B cell (primary cell): ENCODE measurements around the gene PCGF1. TPM values are rescaled to one million over a fixed set of nuclear protein-coding genes. Genes with fewer than 3 reads are reported as not detected.

Experiments
- ATAC-seq: fragments of 200-7000 bp; cut with Tn5 transposase; one replicate; pipeline ENCODE4 v1.10.0; 2021; ENCODE audit warnings: low read depth, mild to moderate bottlenecking, moderate number of reproducible peaks, moderate library complexity
- CTCF ChIA-PET: fragments of 350-600 bp; sonication (Branson Sonifier 250); formaldehyde crosslinking; loops from one replicate; lab custom pipeline; 2021; ENCODE audit warnings: antibody characterized with exemption, inconsistent platforms; lab: Charles Lee
- POLR2A ChIA-PET: fragments of 350-600 bp; sonication (Branson Sonifier 250); formaldehyde crosslinking; loops from one replicate; lab custom pipeline; 2021; ENCODE audit warnings: antibody characterized with exemption; lab: Charles Lee
- DNase-seq: peaks from one replicate; pipeline ENCODE4 v3.0.0; 2013
- H2AFZ ChIP-seq: 2 replicates; pipeline ENCODE4 v1.6.1; 2012; ENCODE audit warnings: mild to moderate bottlenecking, low read depth, low read length; ENCODE audit not compliant: insufficient read depth, poor library complexity, severe bottlenecking
- H3K27ac ChIP-seq, 2 donors: 1 replicate in 1 of 2; 2 replicates in 1 of 2; pipeline ENCODE4 v1.5.1; 2012 to 2013; ENCODE audit warnings: low read length in 2 of 2, mild to moderate bottlenecking in 2 of 2, moderate library complexity in 1 of 2
- H3K27me3 ChIP-seq, 4 experiments: fragments of 200-600 bp in 1 of 4; sonication (generic) in 1 of 4; replicated peaks in 1 of 4; 1 replicate in 2 of 4; 2 replicates in 2 of 4; pipeline versions ENCODE4 v1.6.1 to v1.7.0; 2013 to 2016; ENCODE audit warnings: low read length in 3 of 4, mild to moderate bottlenecking in 2 of 4, mixed read lengths in 1 of 4, moderate library complexity in 1 of 4; ENCODE audit not compliant: insufficient read depth in 4 of 4, control insufficient read depth in 3 of 4; ENCODE audit errors: control extremely low read depth in 1 of 4
- H3K36me3 ChIP-seq, 2 experiments: replicated peaks in 1 of 2; 1 replicate in 1 of 2; 2 replicates in 1 of 2; pipeline versions ENCODE4 v1.6.1 to v1.7.1; 2013; ENCODE audit warnings: low read length in 1 of 2; ENCODE audit not compliant: insufficient read depth in 2 of 2, control insufficient read depth in 1 of 2; ENCODE audit errors: control extremely low read depth in 1 of 2, extremely low read depth in 1 of 2
- H3K4me1 ChIP-seq, 2 donors: fragments of 200-600 bp in 1 of 2; sonication (generic) in 1 of 2; 1 replicate in 1 of 2; 2 replicates in 1 of 2; pipeline versions ENCODE4 v1.5.1 to v1.6.1; 2013 to 2017; ENCODE audit warnings: low read length in 2 of 2; ENCODE audit not compliant: control insufficient read depth in 2 of 2, insufficient read depth in 2 of 2
- H3K4me2 ChIP-seq: replicated peaks from 2 replicates; pipeline ENCODE3; 2012; ENCODE audit warnings: mild to moderate bottlenecking, low read depth, low read length; ENCODE audit not compliant: poor library complexity, severe bottlenecking
- H3K4me3 ChIP-seq, 5 experiments: fragments of 200-600 bp in 1 of 5; sonication (generic) in 1 of 5; 1 replicate in 3 of 5; 2 replicates in 2 of 5; pipeline versions ENCODE4 v1.5.1 to v1.7.0; 2011 to 2016; ENCODE audit warnings: low read length in 4 of 5, mild to moderate bottlenecking in 4 of 5, low read depth in 2 of 5, control low read depth in 1 of 5, moderate library complexity in 1 of 5; ENCODE audit not compliant: insufficient read depth in 1 of 5; ENCODE audit errors: control extremely low read depth in 1 of 5, extremely low read depth in 1 of 5
- H3K79me2 ChIP-seq: fragments of 200-600 bp; sonication (generic); one replicate; pipeline ENCODE4 v1.6.0; 2016; ENCODE audit warnings: low read length; ENCODE audit not compliant: control insufficient read depth, insufficient read depth
- H3K9ac ChIP-seq: fragments of 200-600 bp; sonication (generic); 2 replicates; pipeline ENCODE4 v1.6.1; 2017; ENCODE audit warnings: mild to moderate bottlenecking, low read length, moderate library complexity
- H3K9me3 ChIP-seq, 3 donors: one replicate each; pipeline versions ENCODE4 v1.6.1 to v1.7.1; 2013; ENCODE audit warnings: low read length in 2 of 3; ENCODE audit not compliant: control insufficient read depth in 2 of 3, insufficient read depth in 1 of 3; ENCODE audit errors: control extremely low read depth in 1 of 3
- H4K20me1 ChIP-seq: 2 replicates; pipeline ENCODE4 v1.6.0; 2012; ENCODE audit warnings: mild to moderate bottlenecking, low read length; ENCODE audit not compliant: insufficient read depth, control insufficient read depth, poor library complexity, severe bottlenecking
- H3K27ac Mint-ChIP-seq: one replicate; pipeline ENCODE4 v1.8.0; 2021; ENCODE audit warnings: mixed read lengths
- H3K27me3 Mint-ChIP-seq: one replicate; pipeline ENCODE4 v1.8.0; 2021; ENCODE audit warnings: mixed read lengths
- H3K4me1 Mint-ChIP-seq: one replicate; pipeline ENCODE4 v1.8.0; 2021; ENCODE audit warnings: mixed read lengths
- H3K4me3 Mint-ChIP-seq: one replicate; pipeline ENCODE4 v1.8.0; 2021; ENCODE audit warnings: mixed read lengths
- H3K9me3 Mint-ChIP-seq: one replicate; pipeline ENCODE4 v1.8.0; 2022; ENCODE audit warnings: mixed read lengths; ENCODE audit not compliant: insufficient read depth
- CTCF ChIP-seq: fragments of 200-600 bp; IDR thresholded peaks from one replicate; pipeline ENCODE4 v1.8.0; 2022; ENCODE audit warnings: antibody characterized with exemption, mild to moderate bottlenecking
- EZH2 ChIP-seq: IDR thresholded peaks from 2 replicates; pipeline ENCODE4 v1.6.1; 2012; ENCODE audit warnings: borderline replicate concordance, low read depth, mild to moderate bottlenecking, moderate library complexity, low read length; ENCODE audit not compliant: insufficient read depth, poor library complexity, severe bottlenecking
- WGBS: methylation state at CpG from one replicate; pipeline ENCODE4 v1.1.5; 2013; ENCODE audit warnings: missing lambda C conversion rate; ENCODE audit not compliant: insufficient coverage; 5-methylcytosine and 5-hydroxymethylcytosine counted together
- intact Hi-C: fragments of 100-400 bp; cut with micrococcal nuclease; formaldehyde crosslinking; loops from one replicate; pipeline ENCODE4 v1.10.0; 2022
- polyA plus RNA-seq: library from polyadenylated mRNA; depleted of rRNA; stranded (reverse); fragments of >200 nt; gene quantifications from 2 replicates; pipeline ENCODE4 v1.2.3, GENCODE V29; 2012
- total RNA-seq, 2 donors: library from RNA; stranded (reverse); fragments of 120-200 nt in 1 of 2; gene quantifications; 1 replicate in 1 of 2; 2 replicates in 1 of 2; pipeline versions ENCODE4 v1.2.3 to v1.2.4, GENCODE V29; 2013 to 2022

PCGF1 gene
- total and polyA plus RNA-seq, 2 donors (not counting 1 experiment from before 2014, with no cell fraction given) = 21.9 to 40.1 TPM

- H3K79me2 ChIP-seq = peaks cover 11% of the 10 kb centered on the region
- intact Hi-C loops = loop anchor here (10.0 kb wide), 1 partner anchor 162 kb away; no protein-coding TSS in a partner anchor
- H3K4me3 ChIP-seq = no peak overlapping the region
- no peak for TF ChIP-seq EZH2
- no peak for TF ChIP-seq CTCF
- Mint-ChIP-seq H3K27me3 (no peaks in the 10 kb centered on the region), H3K9me3 (no peaks in the 10 kb centered on the region), H3K4me3 (peak overlapping the region; percentile 19), H3K27ac (peak overlapping the region; percentile 61), H3K4me1 (peaks cover 20% of the 10 kb centered on the region)
- peaks cover 0 to 15% of the 10 kb centered on the region in 2 experiments for H3K36me3 ChIP-seq
- POLR2A ChIA-PET = no interaction called here
- H4K20me1 ChIP-seq = peaks cover 15% of the 10 kb centered on the region
- H3K27me3 ChIP-seq = peaks cover 0 to 3% (median 0%) of the 10 kb centered on the region in 4 experiments
- H3K9me3 ChIP-seq = no peaks in the 10 kb centered on the region
- CTCF ChIA-PET = interaction anchor here (0.7 kb wide), 1 partner anchor 511 kb away, joined by 3 read pairs; no protein-coding TSS in a partner anchor
- no peak overlapping the region for H3K4me2 ChIP-seq
- DNase-seq (no peak), ATAC-seq (no peak)
- no peak overlapping the region for H3K9ac ChIP-seq
- peaks cover 8 to 32% of the 10 kb centered on the region in 2 donors for H3K4me1 ChIP-seq
- WGBS = 94% methylated on average over 5 of the region's 6 CpGs
- H3K27ac ChIP-seq = no peak overlapping the region
- no peak overlapping the region for H2AFZ ChIP-seq
Measured at GRCh38 chr2:74556831-74557370, 49.4 kb upstream of the PCGF1 start.

- ChIA-PET POLR2A (no interaction called here), CTCF (interaction anchor here (0.7 kb wide), 1 partner anchor 510 kb away, joined by 3 read pairs; no protein-coding TSS in a partner anchor)
- intact Hi-C loops = loop anchor here (10.0 kb wide), 1 partner anchor 161 kb away; no protein-coding TSS in a partner anchor
- no peaks in the 10 kb centered on the region for H3K9me3 Mint-ChIP-seq
- no peak overlapping the region for H3K4me3 ChIP-seq
- no peak overlapping the region for H3K27ac ChIP-seq
- no peaks in the 10 kb centered on the region for H3K9me3 ChIP-seq
- DNase-seq (no peak), ATAC-seq (no peak)
- peaks cover 15% of the 10 kb centered on the region for H4K20me1 ChIP-seq
- H3K36me3 ChIP-seq = peaks cover 0 to 15% of the 10 kb centered on the region in 2 experiments
- H2AFZ ChIP-seq = no peak overlapping the region
- TF ChIP-seq CTCF (no peak), EZH2 (no peak)
- H3K27me3 ChIP-seq = peaks cover 0 to 3% (median 0%) of the 10 kb centered on the region in 4 experiments
- no peaks in the 10 kb centered on the region for H3K27me3 Mint-ChIP-seq
- H3K4me3 Mint-ChIP-seq = peak overlapping the region; percentile 96
- H3K27ac Mint-ChIP-seq = peak overlapping the region; percentile 70
- peaks cover 11% of the 10 kb centered on the region for H3K79me2 ChIP-seq
- WGBS = 85% methylated on average over 12 of the region's 14 CpGs
- H3K4me1 Mint-ChIP-seq = peaks cover 20% of the 10 kb centered on the region
- H3K9ac ChIP-seq = no peak overlapping the region
- H3K4me2 ChIP-seq = peak overlapping the region; percentile 97
- peaks cover 8 to 32% of the 10 kb centered on the region in 2 donors for H3K4me1 ChIP-seq
Measured at GRCh38 chr2:74556159-74556558, 48.7 kb upstream of the PCGF1 start.
